HG02885 (cell line): ENCODE results near the gene TARS1.
A peak's percentile ranks its signal among the peaks of the same experiment; 100 is the strongest.

ENCODE experiments used
- ATAC-seq: cut with Tn5 transposase; IDR thresholded peaks from one replicate; pipeline ENCODE4 v1.9.1; 2021; ENCODE audit warnings: mild to moderate bottlenecking; ENCODE audit not compliant: unreplicated experiment, poor library complexity

TARS1 gene

DNA sequence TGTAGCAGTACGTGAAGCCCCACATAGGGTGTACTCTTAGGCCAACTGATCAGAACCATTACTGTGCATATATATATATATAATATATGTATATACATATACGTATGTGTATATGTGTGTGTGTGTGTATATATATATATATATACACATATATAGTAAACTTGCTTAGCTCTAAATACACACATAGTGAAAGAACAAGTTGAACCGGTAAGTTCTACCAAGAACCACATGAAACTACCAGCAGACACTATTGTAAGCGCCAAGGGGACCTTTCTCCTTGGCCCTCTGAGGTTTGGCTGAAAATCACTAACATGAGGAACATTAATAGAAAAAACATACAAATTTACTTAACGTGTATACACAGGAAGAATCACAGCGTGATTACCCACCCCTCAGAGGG, 1.8 kb upstream of the TARS1 start:
- no peak for ATAC-seq

DNA sequence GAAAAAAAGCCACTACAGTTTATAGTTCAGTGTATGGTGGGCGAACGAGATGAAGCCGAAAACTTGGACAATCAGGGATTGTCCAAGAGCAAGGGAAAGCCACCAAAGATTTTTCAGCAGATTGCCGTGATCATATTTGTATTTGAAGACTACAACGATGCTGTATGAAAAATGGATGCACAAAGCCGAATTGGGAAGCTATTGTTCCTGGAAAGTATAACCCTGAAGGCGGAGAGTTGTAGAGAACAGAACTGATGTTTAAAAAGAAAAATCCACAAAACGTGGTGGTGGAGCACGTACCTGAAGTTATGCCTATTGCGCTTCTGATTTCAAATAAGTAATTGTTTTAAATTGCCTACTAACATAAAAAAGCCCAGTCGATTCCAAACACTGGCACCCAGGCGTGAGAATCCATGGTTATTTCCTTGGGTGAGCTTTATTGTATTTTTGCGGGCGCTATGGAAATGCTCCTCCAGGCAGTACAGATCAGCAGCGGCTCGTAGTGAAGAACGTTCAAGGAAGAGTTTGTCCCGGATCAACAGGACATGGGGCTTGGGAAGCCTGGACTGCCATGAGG, 772 bp upstream of the TARS1 start:
- ATAC-seq, result no peak

DNA sequence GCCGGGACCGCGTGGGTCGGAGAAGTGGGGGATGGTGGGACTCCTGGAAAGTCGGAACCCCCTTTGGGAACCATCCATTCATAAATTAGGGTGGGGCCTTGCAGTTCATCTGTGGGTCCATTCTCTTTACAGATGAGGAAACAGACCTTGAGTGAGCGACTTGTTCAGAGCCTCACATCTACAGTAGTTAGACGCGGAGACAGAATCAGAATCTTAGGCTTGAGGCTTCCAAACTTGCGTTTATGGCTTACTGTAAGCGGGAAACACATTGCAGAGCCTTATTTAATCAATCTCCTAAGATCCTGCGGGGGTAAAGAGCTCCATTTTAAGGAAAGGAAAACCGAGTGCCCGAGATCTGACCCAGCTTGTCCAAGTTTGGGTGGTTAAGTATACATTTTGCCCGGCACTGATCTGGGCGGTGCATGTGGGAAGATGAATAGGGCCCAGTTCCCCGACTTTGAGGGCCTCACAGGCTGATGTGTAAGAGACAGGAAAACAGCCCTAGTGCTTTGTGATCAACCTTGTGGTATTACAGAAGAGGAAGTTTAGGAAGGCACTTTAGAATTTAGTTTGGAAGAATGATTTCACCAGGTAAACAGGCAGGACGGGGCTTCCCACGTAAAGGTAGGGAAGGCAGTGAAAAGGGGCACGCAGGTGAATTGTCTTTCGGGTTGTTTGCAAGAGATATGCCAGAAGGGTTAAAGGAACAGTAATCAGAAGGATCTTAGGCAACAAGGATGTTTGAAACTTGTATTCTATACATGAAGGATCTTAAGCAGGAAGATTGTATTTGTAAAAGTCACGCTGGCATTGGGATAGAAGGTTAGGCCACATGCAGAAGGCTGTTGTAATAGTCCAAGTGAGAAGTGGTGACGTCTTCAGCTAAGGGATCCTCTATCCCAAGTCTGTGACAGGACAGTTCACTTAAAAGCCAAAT, 744 bp downstream of the TARS1 start:
- peak; percentile 29 for ATAC-seq

DNA sequence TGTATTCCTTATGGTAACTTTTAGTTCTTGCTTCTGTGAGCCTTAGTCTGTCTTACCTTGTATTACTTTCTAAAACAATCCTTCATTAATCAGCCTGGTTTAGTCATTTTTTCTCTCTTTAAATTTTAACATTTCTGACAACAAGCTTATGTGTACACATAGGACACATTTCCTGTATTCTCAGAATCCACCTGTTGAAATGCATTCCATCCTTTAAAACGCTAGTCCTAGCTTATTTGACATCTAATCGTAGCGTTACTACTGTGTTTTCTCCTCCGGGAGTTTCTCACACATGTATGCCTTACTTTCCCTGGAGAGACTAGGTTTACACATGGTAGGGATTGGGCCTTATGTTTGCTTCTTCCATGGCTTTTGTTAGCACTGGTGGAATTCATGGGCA, 3.8 kb downstream of the TARS1 start:
- no peak for ATAC-seq

DNA sequence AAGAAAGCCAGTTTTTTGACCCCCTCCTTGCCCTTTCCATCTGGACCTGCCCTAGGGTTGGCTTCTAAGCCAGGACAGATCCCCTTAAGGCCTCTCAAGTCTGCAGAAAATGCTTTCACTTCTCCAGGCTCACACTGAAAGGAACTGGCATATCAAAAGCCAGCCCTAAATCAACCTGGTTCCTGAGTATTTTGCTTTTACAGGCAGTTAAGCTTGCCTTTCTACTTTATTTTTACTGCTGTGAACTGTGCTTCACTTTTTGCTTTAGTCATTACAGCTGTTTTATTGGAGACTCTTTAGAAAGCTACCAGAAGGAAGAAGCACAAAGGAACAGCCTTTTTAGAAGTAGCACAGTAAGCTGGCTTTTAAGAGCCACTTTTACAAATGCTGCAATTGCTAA, 5.0 kb downstream of the TARS1 start:
- no peak for ATAC-seq

DNA sequence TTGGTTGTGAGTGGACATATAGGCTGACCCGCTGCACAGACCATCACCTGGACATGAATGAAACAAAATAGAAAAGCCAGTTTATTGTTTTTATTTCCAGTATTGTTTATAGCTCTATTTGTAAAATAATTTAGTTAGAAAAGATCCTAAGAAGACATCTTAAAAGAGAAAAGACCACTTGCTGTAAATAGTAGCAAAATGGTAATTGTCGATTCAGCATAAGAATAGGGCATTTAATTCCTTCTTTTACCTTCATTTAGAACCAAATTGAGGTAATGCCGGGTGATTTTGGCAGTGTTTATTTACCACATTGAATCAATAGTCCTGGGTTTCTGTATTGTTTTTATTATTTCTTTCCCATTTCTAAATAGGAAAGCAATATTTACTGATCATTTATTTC, 7.4 kb downstream of the TARS1 start:
- ATAC-seq, result no peak

DNA sequence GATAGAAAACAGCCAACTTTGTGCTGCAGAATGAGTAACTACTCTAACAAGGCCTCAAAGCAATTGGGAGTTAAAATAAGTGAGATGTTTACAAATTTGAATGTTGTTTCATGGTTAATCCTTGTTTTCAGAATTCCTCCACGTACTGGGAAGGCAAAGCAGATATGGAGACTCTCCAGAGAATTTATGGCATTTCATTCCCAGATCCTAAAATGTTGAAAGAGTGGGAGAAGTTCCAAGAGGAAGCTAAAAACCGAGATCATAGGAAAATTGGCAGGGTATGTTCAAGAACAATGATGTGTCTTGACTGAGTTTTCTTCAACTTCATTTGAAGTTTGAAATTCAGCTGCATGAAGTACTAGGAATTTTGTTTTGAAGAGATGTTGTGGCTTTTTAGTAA, 16.4 kb downstream of the TARS1 start:
- ATAC-seq, result no peak

DNA sequence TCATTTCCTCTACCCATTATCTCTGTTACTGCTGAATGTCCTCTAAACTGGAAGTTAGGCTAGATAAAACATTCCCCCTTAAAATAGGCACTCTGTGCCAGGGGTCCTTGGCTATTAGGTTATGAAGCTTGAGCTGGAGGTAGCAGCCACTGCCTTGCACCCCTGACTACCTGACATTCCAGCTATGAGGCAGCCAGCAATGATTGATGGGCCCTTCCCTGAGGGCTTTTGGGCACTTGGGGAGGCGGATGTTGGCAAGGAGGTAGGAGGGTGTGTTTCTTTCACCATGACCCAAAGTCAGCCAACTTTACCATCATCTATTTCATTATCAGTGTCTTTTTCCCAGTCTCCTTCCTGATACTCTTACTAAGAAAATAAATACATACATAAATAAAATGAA, 17.1 kb downstream of the TARS1 start:
- no peak for ATAC-seq

DNA sequence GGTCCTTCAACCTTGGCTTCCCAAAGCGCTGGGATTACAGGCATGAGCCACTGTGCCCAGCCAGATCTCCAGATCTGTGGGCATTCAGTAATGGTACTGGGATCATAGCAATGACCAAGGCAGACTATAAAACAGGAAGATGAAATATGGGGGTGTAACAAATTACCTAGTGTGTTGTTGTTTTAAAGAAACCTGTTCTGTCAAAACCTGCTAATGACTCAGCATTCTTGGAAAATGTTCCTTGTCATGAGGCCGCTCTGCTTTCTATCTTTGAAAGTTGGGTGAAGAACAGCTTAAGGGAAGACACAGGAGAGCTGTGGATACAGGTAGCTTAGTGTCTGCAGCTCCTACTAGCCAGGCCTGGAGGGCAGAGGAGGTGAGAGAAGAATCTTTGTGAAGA, 19.4 kb downstream of the TARS1 start:
- no peak for ATAC-seq

DNA sequence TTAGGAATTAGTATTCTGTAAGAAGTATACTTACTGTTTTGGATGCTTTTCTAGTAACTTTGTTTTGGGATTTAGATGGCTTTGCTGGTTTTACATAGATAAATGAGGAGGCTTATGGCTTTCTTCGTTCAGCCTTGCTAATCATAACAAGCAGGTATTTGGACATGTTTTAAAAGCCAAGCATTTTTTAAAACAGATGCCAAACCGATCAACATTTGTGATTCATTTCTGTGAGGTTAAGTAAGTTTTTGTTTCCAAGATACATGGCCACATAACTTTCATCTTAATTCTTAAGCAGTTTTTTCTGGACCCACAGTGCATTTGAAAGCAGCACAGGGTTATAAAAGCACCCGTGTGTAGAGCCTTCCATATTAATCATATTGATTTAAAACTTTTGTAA, 21.7 kb downstream of the TARS1 start:
- ATAC-seq, result no peak

DNA sequence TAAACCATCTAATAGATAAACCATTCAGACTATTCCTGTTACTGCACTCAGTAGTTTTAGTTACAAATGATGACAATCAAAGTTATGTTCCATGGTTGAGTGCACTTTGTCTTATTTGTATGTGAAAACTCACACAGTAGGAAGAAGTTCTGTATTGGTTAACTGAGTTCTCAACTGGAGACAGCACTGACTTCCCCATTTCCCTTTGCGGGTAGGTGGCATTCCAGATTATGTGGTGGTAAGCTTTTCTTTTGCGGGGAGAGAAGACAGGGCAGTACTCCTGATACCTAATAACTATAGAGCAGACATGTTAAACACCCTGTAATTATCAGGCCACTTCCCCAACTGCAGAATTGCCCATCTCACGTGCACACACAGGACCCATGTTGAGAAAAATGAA, 24.4 kb downstream of the TARS1 start:
- no peak for ATAC-seq

DNA sequence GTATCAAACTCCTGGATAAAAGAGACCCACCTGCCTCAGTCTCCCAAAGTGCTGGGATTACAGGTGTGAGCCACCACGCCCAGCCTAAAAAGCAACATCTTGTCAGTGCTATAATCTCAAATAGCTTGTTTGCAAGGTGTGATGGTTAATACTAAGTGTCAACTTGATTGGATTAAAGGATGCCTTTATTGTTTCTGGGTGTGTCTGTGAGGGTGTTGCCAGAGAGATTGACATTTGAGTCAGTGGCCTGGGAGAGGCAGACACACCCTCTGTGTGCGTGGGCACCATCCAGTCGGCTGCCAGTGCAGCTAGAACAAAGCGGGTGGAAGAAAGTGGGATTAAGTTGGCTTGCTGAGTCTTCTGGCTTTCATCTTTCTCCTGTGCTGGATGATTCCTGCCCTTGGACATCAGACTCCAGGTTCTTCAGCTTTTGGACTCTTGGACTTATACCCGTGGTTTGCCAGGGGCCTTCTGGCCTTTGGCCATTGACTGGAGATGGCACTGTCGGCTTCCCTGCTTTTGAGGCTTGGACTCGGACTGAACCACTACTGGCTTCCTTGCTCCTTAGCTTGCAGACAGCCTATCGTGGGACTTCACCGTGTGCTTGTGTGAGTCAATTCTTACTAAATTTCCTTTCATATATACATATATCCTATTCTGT, 28.1 kb downstream of the TARS1 start:
- no peak for ATAC-seq

DNA sequence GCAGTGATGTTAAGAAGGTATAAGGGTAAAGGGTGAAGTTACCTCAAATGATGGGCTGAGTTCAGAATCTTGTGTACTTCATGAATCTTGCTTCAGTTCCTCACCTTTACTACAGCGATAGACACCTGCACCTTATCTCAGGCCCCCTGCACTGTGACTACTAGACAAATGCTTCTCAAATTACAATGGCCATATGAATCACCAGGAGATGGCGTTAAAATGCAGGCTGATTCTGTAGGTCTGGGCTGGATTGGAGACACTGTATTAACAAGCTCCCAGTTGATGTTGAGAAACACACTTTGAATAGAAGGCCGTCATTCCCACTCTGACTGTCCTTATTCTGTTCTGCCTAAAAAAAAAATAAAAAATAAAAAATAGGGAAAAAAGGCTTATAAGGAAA, 29.8 kb downstream of the TARS1 start:
- ATAC-seq, result no peak

DNA sequence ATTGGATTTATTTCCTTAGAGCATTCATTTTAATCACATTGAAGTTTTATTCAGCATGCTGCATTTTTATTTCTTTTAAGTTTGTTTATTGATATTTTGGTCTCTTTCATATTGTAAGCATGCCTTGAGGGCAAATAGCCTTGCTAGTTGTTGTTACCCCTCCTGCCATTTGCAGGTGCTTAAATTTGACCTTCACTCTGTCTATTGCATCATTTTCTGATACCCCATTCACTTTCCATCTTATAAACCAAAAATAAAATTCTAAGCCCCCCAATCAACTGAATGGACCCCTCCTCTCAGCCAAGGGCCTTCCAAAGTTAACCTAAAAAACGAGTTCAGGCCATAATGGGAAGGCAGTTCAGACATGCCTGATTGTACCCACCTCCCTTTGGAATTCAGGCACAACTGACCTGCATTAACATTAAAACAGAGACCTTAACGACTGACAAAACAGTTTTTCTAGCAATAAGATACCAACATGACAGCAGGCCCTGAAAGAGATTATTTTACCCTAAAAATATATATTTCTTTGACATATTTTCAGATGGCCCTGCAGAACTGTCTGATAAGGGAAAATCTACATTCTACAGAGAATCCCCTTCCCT, 32.1 kb downstream of the TARS1 start:
- no peak for ATAC-seq

DNA sequence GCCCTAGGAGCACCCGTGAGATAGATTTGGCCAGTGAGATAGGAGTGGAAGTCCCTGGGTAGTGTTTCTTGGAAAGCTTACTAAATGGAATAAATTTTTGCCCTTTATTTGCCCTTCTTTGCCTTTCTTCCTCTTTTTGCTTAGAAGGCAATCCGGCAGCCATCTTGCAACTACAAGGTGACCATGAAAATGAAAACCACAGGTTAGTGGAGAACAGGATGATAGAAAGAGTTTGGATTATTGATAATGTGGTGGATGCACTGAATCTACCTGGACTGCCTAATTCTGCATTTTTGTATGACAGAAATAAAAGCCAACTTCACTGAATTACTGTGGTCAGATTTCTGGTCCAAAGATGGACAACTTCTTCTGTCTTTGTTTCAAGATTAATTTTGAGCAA, 33.2 kb downstream of the TARS1 start:
- ATAC-seq, result no peak

DNA sequence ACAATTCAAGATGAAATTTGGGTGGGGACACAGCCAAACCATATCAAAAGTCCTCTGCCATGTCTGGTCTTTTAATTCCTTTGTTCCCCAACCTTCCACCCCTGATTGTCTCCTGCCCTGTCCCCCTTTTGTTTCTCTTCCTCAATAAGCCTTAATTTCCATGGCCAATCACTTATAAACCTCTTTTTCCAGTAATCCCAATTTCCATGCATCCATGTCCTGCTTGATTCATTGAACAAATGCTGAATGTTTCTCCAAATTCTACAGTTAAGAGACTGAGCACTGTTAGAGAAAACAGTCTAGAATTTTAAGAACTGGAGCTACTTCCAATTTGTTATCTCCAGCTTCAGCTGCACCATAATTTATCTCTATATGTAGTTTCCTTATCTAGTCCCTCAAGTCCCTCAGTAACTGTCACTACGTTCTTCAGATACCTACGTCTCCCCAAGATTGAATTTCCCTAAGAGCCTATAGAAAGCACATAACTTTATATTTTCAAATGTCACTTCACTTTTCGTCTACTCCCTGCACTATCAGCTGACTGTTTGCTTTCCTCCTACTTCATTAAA, 34.2 kb downstream of the TARS1 start:
- ATAC-seq, result no peak

DNA sequence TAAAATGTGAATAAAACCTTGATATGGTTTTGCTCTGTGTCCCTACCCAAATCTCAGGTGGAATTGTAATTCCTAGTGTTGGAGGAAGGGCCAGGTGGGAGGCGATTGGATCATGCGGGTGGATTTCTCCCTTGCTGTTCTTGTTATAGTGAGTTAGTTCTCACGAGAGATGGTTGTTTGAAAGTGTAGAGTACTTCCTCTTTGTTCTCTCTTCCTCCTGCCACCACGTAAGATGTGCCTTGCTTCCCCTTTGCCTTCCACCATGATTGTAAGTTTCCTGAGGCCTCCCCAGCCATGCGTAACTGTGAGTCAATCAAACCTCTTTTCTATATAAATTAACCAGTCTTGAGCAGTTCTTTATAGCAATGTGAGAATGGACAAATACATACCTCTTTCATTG, 34.9 kb downstream of the TARS1 start:
- ATAC-seq, result no peak

DNA sequence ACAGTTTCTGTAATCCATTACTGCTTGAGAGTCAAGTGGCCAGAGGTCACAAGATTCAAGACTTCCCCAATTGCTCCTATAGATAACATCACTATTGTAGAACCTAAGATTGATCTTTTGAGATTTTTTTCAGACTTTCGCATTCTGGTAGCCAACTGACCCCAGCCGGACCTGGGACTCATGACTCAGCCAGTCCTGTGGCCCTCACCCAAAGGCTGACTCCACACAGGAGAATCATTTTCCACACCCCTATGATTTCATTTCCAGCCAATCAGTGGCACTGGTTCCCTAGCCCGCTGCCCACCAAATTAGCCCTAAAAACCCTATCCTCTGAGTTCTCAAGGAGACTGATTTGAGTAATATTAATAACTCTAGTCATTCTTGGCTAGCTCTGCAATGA, 36.2 kb downstream of the TARS1 start:
- no peak for ATAC-seq

DNA sequence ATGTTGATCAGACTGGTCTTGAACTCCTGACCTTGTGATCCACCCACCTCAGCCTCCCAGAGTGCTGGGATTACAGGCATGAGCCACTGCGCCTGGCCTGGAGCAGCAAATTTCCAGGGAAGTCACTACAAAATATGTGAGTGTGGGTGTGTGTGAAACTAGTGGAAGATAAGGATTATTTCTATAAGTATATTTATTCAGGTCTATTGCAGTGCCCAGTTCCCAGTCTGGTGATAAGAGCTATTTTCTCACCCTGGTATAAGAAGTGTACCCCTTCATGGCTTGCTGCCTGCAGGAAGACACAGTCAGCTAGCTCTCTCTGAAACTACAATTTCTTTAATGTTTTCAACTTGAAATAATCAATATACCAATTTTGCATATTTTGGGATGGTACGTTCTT, 37.1 kb downstream of the TARS1 start:
- ATAC-seq, result no peak

DNA sequence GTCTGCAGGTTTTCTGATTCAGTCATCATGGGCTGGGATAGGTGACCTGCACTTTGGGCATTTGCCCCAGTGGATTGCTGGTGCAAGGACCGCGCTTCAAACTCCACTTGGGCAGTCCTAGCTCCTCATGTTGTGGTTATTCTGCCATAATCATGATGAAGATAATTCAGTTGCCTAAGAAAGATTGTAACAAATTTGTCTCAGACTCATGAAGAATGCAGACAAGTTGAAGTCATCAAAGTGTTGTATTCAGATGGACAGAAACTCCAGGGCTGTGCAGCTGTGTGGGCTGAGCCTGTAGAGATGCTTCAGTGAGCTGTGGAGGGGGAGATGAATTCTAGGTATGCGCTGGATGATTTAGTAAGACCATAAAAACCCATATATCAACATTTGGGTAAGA, 38.5 kb downstream of the TARS1 start:
- ATAC-seq, result no peak

DNA sequence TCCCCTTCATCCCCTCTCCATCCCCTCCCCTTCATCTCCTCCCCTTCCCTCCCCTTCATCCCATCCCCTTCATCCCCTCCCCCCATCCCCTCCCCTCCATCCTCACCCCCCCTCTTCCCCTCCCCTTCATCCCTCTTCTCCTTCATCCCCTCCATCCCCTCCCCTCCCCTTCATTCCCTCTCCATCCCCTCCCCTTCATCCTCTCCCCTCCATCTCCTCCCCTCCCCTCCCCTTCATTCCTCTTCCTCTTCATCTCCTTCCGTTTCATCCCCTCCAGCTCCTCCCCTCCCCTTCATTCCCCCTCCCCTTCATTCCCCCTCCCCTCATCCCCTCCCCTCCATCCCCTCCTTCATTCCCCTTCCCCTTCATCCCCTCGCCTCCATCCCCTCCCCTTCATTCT, 40.1 kb downstream of the TARS1 start:
- no peak for ATAC-seq
